GM23338 (cell line): ENCODE measurements around the gene ZXDC. TPM values are rescaled to one million over a fixed set of nuclear protein-coding genes. Genes with fewer than 3 reads are reported as not detected.

Experiments
- ATAC-seq: fragments of 200-7000 bp; cut with Tn5 transposase; 3 replicates; pipeline ENCODE4 v1.9.1; 2020
- DNase-seq: peaks from one replicate; pipeline ENCODE4 v3.0.0-alpha.2; 2015; ENCODE audit warnings: low spot score
- H2AFZ ChIP-seq: fragments of 200-600 bp; sonication (generic); 2 replicates; pipeline ENCODE4 v1.8.0; 2016; ENCODE audit warnings: antibody characterized with exemption, mild to moderate bottlenecking, moderate library complexity
- H3F3A ChIP-seq: fragments of 200-600 bp; sonication (generic); replicated peaks from 2 replicates; pipeline ENCODE4 v1.8.0; 2017; ENCODE audit warnings: antibody characterized with exemption, mixed run types, low read depth
- H3K27ac ChIP-seq: fragments of 200-600 bp; sonication (generic); 2 replicates; pipeline ENCODE4 v1.6.1; 2016; ENCODE audit warnings: low read depth
- H3K27me3 ChIP-seq: fragments of 200-600 bp; sonication (generic); 2 replicates; pipeline ENCODE4 v1.8.0; 2016; ENCODE audit warnings: mild to moderate bottlenecking, mixed run types, moderate library complexity; ENCODE audit not compliant: insufficient read depth
- H3K36me3 ChIP-seq: fragments of 200-600 bp; sonication (generic); 2 replicates; pipeline ENCODE4 v1.8.0; 2016; ENCODE audit warnings: mild to moderate bottlenecking; ENCODE audit not compliant: insufficient read depth
- H3K4me1 ChIP-seq: fragments of 200-600 bp; sonication (generic); 2 replicates; pipeline ENCODE4 v1.8.0; 2016; ENCODE audit warnings: mild to moderate bottlenecking, moderate library complexity; ENCODE audit not compliant: insufficient read depth
- H3K4me2 ChIP-seq: fragments of 200-600 bp; sonication (generic); 2 replicates; pipeline ENCODE4 v1.7.1; 2017; ENCODE audit warnings: mixed run types
- H3K4me3 ChIP-seq: fragments of 200-600 bp; sonication (generic); 2 replicates; pipeline ENCODE4 v1.6.1; 2016; ENCODE audit warnings: mixed run types
- H3K79me2 ChIP-seq: fragments of 200-600 bp; sonication (generic); replicated peaks from 2 replicates; pipeline ENCODE4 v1.8.0; 2017; ENCODE audit warnings: mild to moderate bottlenecking; ENCODE audit not compliant: insufficient read depth
- H3K9me2 ChIP-seq: fragments of 200-600 bp; sonication (generic); 2 replicates; pipeline ENCODE4 v1.8.0; 2017; ENCODE audit not compliant: insufficient read depth
- H4K20me1 ChIP-seq: fragments of 200-600 bp; sonication (generic); replicated peaks from 2 replicates; pipeline ENCODE4 v1.8.0; 2017; ENCODE audit warnings: mild to moderate bottlenecking; ENCODE audit not compliant: insufficient read depth
- H3K27ac Mint-ChIP-seq: 2 replicates; pipeline ENCODE4 v1.8.0; 2020; ENCODE audit warnings: inconsistent platforms, mild to moderate bottlenecking, moderate library complexity, mixed read lengths
- H3K27me3 Mint-ChIP-seq: 3 replicates; pipeline ENCODE4 v1.8.0; 2022; ENCODE audit warnings: low read depth, mild to moderate bottlenecking, moderate library complexity, mixed read lengths, inconsistent platforms; ENCODE audit not compliant: insufficient read depth, poor library complexity
- H3K36me3 Mint-ChIP-seq: 3 replicates; pipeline ENCODE4 v1.8.0; 2021; ENCODE audit warnings: low read depth, mild to moderate bottlenecking, inconsistent platforms, moderate library complexity, mixed read lengths
- H3K4me1 Mint-ChIP-seq: 3 replicates; pipeline ENCODE4 v1.8.0; 2020; ENCODE audit warnings: mild to moderate bottlenecking, inconsistent platforms, mixed read lengths
- H3K4me3 Mint-ChIP-seq: 3 replicates; pipeline ENCODE4 v1.8.0; 2021; ENCODE audit warnings: moderate library complexity, mild to moderate bottlenecking, inconsistent platforms, mixed read lengths
- H3K9me3 Mint-ChIP-seq: 3 replicates; pipeline ENCODE4 v1.8.0; 2020; ENCODE audit warnings: moderate library complexity, mild to moderate bottlenecking, inconsistent platforms, mixed read lengths
- CREB1 ChIP-seq: fragments of 250-450 bp; sonication (Bioruptor Pico); IDR thresholded peaks from 2 replicates; pipeline ENCODE4 v1.5.0; 2020; ENCODE audit warnings: low read depth, mild to moderate bottlenecking, moderate library complexity
- ETS1 ChIP-seq: IDR thresholded peaks from 2 replicates; pipeline ENCODE4 v1.6.1; 2016; ENCODE audit warnings: antibody characterized with exemption
- EZH2 ChIP-seq: fragments of 200-600 bp; sonication (generic); IDR thresholded peaks from one replicate; pipeline ENCODE4 v1.8.0; 2017; ENCODE audit warnings: antibody characterized with exemption, mild to moderate bottlenecking, low read depth; ENCODE audit not compliant: unreplicated experiment
- EZH2phosphoT487 ChIP-seq: fragments of 200-600 bp; sonication (generic); IDR thresholded peaks from one replicate; pipeline ENCODE4 v1.8.1; 2018; ENCODE audit warnings: antibody characterized with exemption; ENCODE audit not compliant: unreplicated experiment
- JUNB ChIP-seq: IDR thresholded peaks from one replicate; pipeline ENCODE4 v1.6.1; 2016; ENCODE audit warnings: antibody characterized with exemption; ENCODE audit not compliant: unreplicated experiment
- NANOG ChIP-seq: IDR thresholded peaks from 2 replicates; pipeline ENCODE4 v1.6.1; 2016; ENCODE audit warnings: antibody characterized with exemption, borderline replicate concordance
- POLR2AphosphoS5 ChIP-seq: IDR thresholded peaks from 2 replicates; pipeline ENCODE4 v1.6.1; 2016; ENCODE audit warnings: antibody characterized with exemption, low read depth
- REST ChIP-seq: IDR thresholded peaks from one replicate; pipeline ENCODE4 v1.6.1; 2018; ENCODE audit warnings: antibody characterized with exemption; ENCODE audit not compliant: unreplicated experiment
- STAT1 ChIP-seq: IDR thresholded peaks from one replicate; pipeline ENCODE4 v1.6.1; 2016; ENCODE audit warnings: antibody characterized with exemption; ENCODE audit not compliant: unreplicated experiment
- ZNF114 ChIP-seq: fragments of 250-450 bp; sonication (Bioruptor Pico); IDR thresholded peaks from 2 replicates; pipeline ENCODE4 v1.5.0; 2020; ENCODE audit warnings: mild to moderate bottlenecking, moderate library complexity
- polyA plus RNA-seq: library from polyadenylated mRNA; unstranded; fragments of >200 nt; fragmentation: Nextera tagmentation; extraction: Ambion mirVana; gene quantifications from 2 replicates; pipeline ENCODE4 v1.2.1, GENCODE V29; 2016
- total RNA-seq: library from RNA; depleted of rRNA; stranded (reverse); fragments of >200 nt; shearing (Covaris generic); gene quantifications from 2 replicates; pipeline ENCODE4 v1.2.3, GENCODE V29; 2014

Gene ZXDC
- total and polyA plus RNA-seq, 2 experiments from 2014 or later = 5.7 to 45.1 TPM

DNA sequence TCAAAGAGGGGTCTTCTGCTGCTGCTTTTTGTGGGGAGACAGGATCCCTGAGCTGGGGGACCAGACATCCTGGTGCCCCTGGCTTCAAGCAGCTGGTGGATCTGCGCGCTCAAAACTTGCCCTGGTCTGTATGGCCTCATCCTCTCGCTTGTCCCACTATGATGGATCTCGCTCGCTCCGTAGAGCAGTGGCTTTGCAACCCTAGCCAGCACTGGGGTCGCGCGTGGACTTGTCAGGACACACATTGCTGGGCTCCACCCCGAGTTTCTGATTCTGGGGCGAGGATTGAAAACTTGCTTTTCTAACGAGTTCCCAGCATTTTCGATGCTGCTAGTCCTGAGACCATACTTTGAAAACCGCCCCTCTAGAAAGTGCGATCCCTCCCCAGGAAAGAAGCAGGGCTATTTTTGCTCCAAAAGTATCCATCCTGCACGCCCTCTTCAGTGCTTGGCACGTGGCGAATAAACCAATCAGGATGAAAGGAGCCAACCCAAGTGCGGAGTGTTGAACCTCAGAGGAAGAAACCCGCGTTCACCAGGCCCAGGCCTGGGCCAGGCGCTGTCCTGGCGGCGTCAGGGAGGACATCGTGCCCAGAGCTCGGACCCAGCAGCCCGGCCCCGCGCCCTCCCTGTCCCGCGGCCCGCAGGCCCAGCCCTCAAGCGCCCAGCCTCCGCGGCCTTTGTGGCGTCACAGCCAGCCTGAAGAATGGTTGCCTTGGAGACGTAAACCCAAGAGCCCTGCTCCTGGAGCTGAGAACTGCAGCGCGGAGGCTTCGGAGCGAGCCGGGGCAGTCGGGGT lies 81.3 kb downstream of the ZXDC start, which contains the start of gene CFAP100:
Gene CFAP100, plus strand, starts transcription at position 731 of the 798 bp plus-strand sequence. CDS start 1,092 bp downstream, outside the sequence.
- H3K4me3 Mint-ChIP-seq = peak within 1 kb of the TSS; percentile 63
- peaks cover 42% of the 10 kb centered on the region for H3K27me3 ChIP-seq
- peak; percentile 92 for ATAC-seq

GRCh38 chr3:126393563-126393962 lies 82.1 kb downstream of the ZXDC start:
- Mint-ChIP-seq H3K9me3 (no peaks in the 10 kb centered on the region), H3K27ac (no peak overlapping the region), H3K4me3 (no peak overlapping the region), H3K27me3 (peaks cover 35% of the 10 kb centered on the region), H3K4me1 (peaks cover 11% of the 10 kb centered on the region), H3K36me3 (no peaks in the 10 kb centered on the region; the same call in 2 of the 3 replicates)
- peaks cover 42% of the 10 kb centered on the region for H3K27me3 ChIP-seq
- H3K79me2 ChIP-seq = no peaks in the 10 kb centered on the region
- no peaks in the 10 kb centered on the region for H4K20me1 ChIP-seq
- DNase-seq (no peak), ATAC-seq (no peak)
- no peak overlapping the region for H3K27ac ChIP-seq
- H3K4me1 ChIP-seq = peaks cover 4% of the 10 kb centered on the region; the same call in 1 of the 2 replicates
- H3K9me2 ChIP-seq = no peaks in the 10 kb centered on the region
- H2AFZ ChIP-seq = no peak overlapping the region
- H3K4me3 ChIP-seq = no peak overlapping the region
- no peaks in the 10 kb centered on the region for H3K36me3 ChIP-seq
- H3K4me2 ChIP-seq = no peak overlapping the region
- no peaks in the 10 kb centered on the region for H3F3A ChIP-seq
- no peak for TF ChIP-seq EZH2phosphoT487
- TF ChIP-seq EZH2 = no peak
- TF ChIP-seq JUNB = no peak
- TF ChIP-seq ETS1 = no peak
- no peak for TF ChIP-seq POLR2AphosphoS5
- TF ChIP-seq NANOG = no peak
- no peak for TF ChIP-seq CREB1 (CRISPR knock-in tag)
- TF ChIP-seq REST = no peak
- TF ChIP-seq STAT1 = no peak
- no peak for TF ChIP-seq ZNF114 (CRISPR knock-in tag)

More for the DNA sequence above, 81.3 kb downstream of the ZXDC start, which contains the start of gene CFAP100:
- no peaks in the 10 kb centered on the region for H3K9me3 Mint-ChIP-seq
- H3K36me3 ChIP-seq = no peaks in the 10 kb centered on the region
- TF ChIP-seq CREB1 (CRISPR knock-in tag) (peak; percentile 66), EZH2 (no peak)
- no peak within 1 kb of the TSS for H3K27ac ChIP-seq
- no peaks in the 10 kb centered on the region; the same call in 2 of the 3 replicates for H3K36me3 Mint-ChIP-seq
- no peaks in the 10 kb centered on the region for H4K20me1 ChIP-seq
- no peaks in the 10 kb centered on the region for H3F3A ChIP-seq
- H3K4me1 Mint-ChIP-seq = peaks cover 11% of the 10 kb centered on the region
- H3K27me3 Mint-ChIP-seq = peaks cover 32% of the 10 kb centered on the region
- peaks cover 4% of the 10 kb centered on the region; the same call in 1 of the 2 replicates for H3K4me1 ChIP-seq
- no peaks in the 10 kb centered on the region for H3K9me2 ChIP-seq
- H3K4me2 ChIP-seq = peak within 1 kb of the TSS; percentile 82
- H3K79me2 ChIP-seq = no peaks in the 10 kb centered on the region
- peak within 1 kb of the TSS; percentile 99 for H2AFZ ChIP-seq
- peak; percentile 95 for DNase-seq
- H3K4me3 ChIP-seq = peak within 1 kb of the TSS; percentile 60
- no peak within 1 kb of the TSS for H3K27ac Mint-ChIP-seq
